ENCODE measurements around the gene NME4.

NME4 gene

GRCh38 chr16:426906-427249, 29.9 kb downstream of the NME4 start:
- no peak for DNase-seq (ENCODE audit: low read depth, low spot score)

- no peak for DNase-seq (ENCODE audit: low read depth, low spot score)
Measured at GRCh38 chr16:427250-427649, 30.3 kb downstream of the NME4 start.

- no peak for DNase-seq (ENCODE audit: low read depth, low spot score)
Measured at GRCh38 chr16:430904-431303, 33.9 kb downstream of the NME4 start.

- no peak for DNase-seq (ENCODE audit: low read depth, low spot score)
Measured at GRCh38 chr16:440627-441026, 43.6 kb downstream of the NME4 start.

DNA sequence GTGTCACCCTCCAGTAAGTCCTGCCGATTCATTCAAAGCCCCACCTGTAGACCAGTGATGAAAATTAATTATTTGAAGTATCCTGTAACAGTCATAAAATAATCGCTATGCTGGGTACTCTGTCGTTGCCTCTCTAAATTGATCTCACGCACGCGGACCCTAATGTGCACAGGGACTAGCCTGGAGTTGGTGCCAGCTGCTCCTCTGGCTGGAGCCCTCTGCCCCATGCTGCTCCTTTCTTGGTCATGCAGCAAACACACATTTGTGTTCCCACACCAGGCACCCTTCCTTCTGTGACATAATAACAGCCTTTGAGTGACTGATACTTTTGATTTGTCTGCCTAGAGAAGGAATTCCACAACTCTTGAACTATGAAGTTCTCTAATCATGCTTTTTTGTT, 44.4 kb downstream of the NME4 start:
- no peak for DNase-seq (ENCODE audit: low read depth, low spot score)

DNA sequence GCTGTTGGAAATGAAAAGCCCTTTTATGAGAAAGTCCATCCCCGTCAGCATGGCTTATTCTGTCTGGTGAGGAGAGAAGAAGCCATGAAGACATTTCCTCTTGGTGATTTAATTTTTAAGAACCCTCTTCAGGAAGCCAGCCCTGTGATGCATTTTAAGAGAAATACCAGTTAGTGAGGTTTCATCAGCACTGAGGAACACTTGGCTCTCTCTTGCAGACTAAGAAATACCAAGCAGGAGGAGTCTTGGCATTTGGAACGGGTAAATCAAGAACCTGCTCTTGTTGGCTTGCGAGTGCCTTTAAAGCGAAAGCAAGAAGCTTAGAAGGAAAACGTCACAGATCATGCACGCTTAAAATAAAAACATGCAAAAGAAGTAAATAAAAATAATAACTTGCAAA, 46.0 kb downstream of the NME4 start:
- DNase-seq (ENCODE audit: low read depth, low spot score), result no peak

DNA sequence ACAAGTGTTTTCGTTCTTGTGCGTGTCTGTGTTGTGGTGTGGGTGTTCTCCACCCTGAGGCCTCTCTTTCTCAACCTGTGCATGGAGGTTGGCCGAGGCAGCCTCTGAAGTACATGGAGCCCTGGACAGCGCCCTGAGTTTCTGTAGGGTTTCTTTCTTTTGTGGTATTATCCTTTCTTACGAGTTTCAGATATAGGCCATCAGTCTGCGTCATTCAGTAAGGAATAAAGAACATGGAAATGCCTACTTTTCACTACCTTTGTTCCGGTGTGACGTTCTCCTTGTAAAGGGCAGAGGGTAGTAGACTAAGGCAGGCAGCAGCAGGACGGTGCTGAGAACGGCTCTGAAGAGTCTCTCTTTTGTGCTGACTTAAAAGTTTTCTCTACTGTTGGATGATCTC, 47.0 kb downstream of the NME4 start:
- DNase-seq (ENCODE audit: low read depth, low spot score), result no peak

DNA sequence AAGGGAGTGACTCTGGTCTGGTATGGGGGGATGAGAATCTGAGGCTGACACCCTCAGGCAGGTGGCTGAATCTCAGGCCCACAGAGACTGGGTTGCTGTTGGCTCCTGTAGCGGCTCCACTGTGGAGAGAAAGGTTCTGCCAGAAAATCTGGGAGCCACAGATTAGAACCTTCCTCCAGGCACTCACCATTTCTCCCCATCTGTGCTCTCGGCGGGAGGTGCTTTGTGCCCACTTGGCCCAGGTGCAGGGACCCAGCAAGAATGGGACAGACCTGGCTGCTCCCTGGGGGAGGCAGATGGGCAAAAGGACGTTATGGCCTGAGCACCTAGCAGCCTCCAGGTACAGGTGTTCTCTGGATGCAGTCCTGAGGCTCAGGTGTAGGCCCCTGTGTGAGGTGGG, 48.6 kb downstream of the NME4 start:
- no peak for DNase-seq (ENCODE audit: low read depth, low spot score)
